HEK293 (cell line): ENCODE data around the gene ATXN7.

ENCODE experiments used
- EGR2 ChIP-seq: fragments of 450-650 bp; formaldehyde crosslinking; IDR thresholded peaks from 2 replicates; pipeline ENCODE4 v1.5.1; 2016; ENCODE audit warnings: low read depth, missing biosample characterization, missing genetic modification characterization
- GLIS1 ChIP-seq: fragments of 450-650 bp; formaldehyde crosslinking; IDR thresholded peaks from 2 replicates; pipeline ENCODE4 v1.5.1; 2016; ENCODE audit warnings: missing biosample characterization, missing genetic modification characterization
- GLIS2 ChIP-seq: fragments of 450-650 bp; formaldehyde crosslinking; IDR thresholded peaks from 2 replicates; pipeline ENCODE4 v1.5.1; 2016; ENCODE audit warnings: missing biosample characterization, missing genetic modification characterization
- HOXD13 ChIP-seq: sonication (generic); formaldehyde crosslinking; IDR thresholded peaks from 2 replicates; pipeline ENCODE4 v1.8.0; 2022; ENCODE audit warnings: missing genetic modification reagents, borderline replicate concordance
- KLF10 ChIP-seq: fragments of 450-650 bp; IDR thresholded peaks from 2 replicates; pipeline ENCODE4 v1.5.1; 2018; ENCODE audit warnings: missing biosample characterization, mild to moderate bottlenecking, missing genetic modification characterization
- KLF17 ChIP-seq: fragments of 450-650 bp; formaldehyde crosslinking; IDR thresholded peaks from 2 replicates; pipeline ENCODE4 v1.5.1; 2016; ENCODE audit warnings: missing biosample characterization, missing genetic modification characterization
- KLF7 ChIP-seq: fragments of 450-650 bp; formaldehyde crosslinking; IDR thresholded peaks from 2 replicates; pipeline ENCODE4 v1.5.1; 2016; ENCODE audit warnings: missing biosample characterization, missing genetic modification characterization, borderline replicate concordance
- KLF9 ChIP-seq: fragments of 450-650 bp; formaldehyde crosslinking; IDR thresholded peaks from 2 replicates; pipeline ENCODE4 v1.5.1; 2016; ENCODE audit warnings: missing biosample characterization, missing genetic modification characterization, low read depth
- PRDM1 ChIP-seq: fragments of 450-650 bp; formaldehyde crosslinking; IDR thresholded peaks from 2 replicates; pipeline ENCODE4; 2016; ENCODE audit warnings: missing biosample characterization, missing genetic modification characterization
- REPIN1 ChIP-seq: fragments of 450-650 bp; formaldehyde crosslinking; IDR thresholded peaks from 2 replicates; pipeline ENCODE4 v1.5.1; 2017; ENCODE audit warnings: missing biosample characterization, missing genetic modification characterization, low read depth
- SP2 ChIP-seq: fragments of 450-650 bp; formaldehyde crosslinking; IDR thresholded peaks from 2 replicates; pipeline ENCODE4 v1.5.1; 2016; ENCODE audit warnings: missing biosample characterization, missing genetic modification characterization
- SP3 ChIP-seq: fragments of 450-650 bp; formaldehyde crosslinking; IDR thresholded peaks from 2 replicates; pipeline ENCODE4 v1.5.1; 2016; ENCODE audit warnings: missing biosample characterization, missing genetic modification characterization
- TCF7L2 ChIP-seq: IDR thresholded peaks from 2 replicates; pipeline ENCODE4 v1.6.1; 2011; ENCODE audit warnings: low read depth, mild to moderate bottlenecking, inconsistent platforms, low read length, moderate library complexity, borderline replicate concordance
- ZBTB17 ChIP-seq: fragments of 450-650 bp; formaldehyde crosslinking; IDR thresholded peaks from 2 replicates; pipeline ENCODE4 v1.5.1; 2016; ENCODE audit warnings: missing biosample characterization, missing genetic modification characterization
- ZBTB26 ChIP-seq: fragments of 450-650 bp; formaldehyde crosslinking; optimal IDR thresholded peaks from 2 replicates; pipeline ENCODE3; 2016; ENCODE audit warnings: missing biosample characterization, mild to moderate bottlenecking, missing genetic modification characterization
- ZBTB6 ChIP-seq: fragments of 450-650 bp; formaldehyde crosslinking; IDR thresholded peaks from 2 replicates; pipeline ENCODE4 v1.5.1; 2017; ENCODE audit warnings: missing biosample characterization, missing genetic modification characterization
- ZBTB7A ChIP-seq: fragments of 450-650 bp; formaldehyde crosslinking; IDR thresholded peaks from 2 replicates; pipeline ENCODE4 v1.5.1; 2016; ENCODE audit warnings: low read depth, missing biosample characterization, missing genetic modification characterization
- ZFHX2 ChIP-seq: fragments of 450-650 bp; formaldehyde crosslinking; conservative IDR thresholded peaks from 2 replicates; pipeline ENCODE4 v1.5.1; 2016; ENCODE audit warnings: missing biosample characterization, missing genetic modification characterization
- ZNF112 ChIP-seq: fragments of 450-650 bp; formaldehyde crosslinking; IDR thresholded peaks from 2 replicates; pipeline ENCODE4 v1.5.0; 2017; ENCODE audit warnings: missing biosample characterization, missing genetic modification characterization
- ZNF146 ChIP-seq: fragments of 450-650 bp; formaldehyde crosslinking; IDR thresholded peaks from 2 replicates; pipeline ENCODE4 v1.5.1; 2016; ENCODE audit warnings: missing biosample characterization, missing genetic modification characterization
- ZNF341 ChIP-seq: fragments of 450-650 bp; formaldehyde crosslinking; IDR thresholded peaks from 2 replicates; pipeline ENCODE4; 2016; ENCODE audit warnings: low read depth, missing biosample characterization, missing genetic modification characterization
- ZNF423 ChIP-seq: fragments of 450-650 bp; formaldehyde crosslinking; IDR thresholded peaks from 2 replicates; pipeline ENCODE4 v1.5.1; 2016; ENCODE audit warnings: missing biosample characterization, missing genetic modification characterization
- ZNF776 ChIP-seq: fragments of 450-650 bp; formaldehyde crosslinking; IDR thresholded peaks from 2 replicates; pipeline ENCODE4 v1.5.0; 2017; ENCODE audit warnings: missing biosample characterization, missing genetic modification characterization, borderline replicate concordance
- ZXDB ChIP-seq: fragments of 450-650 bp; formaldehyde crosslinking; IDR thresholded peaks from 2 replicates; pipeline ENCODE4 v1.5.1; 2016; ENCODE audit warnings: missing biosample characterization, missing genetic modification characterization
- TF ChIP-seq, protein P1 (sequence below): fragments of 450-650 bp; formaldehyde crosslinking; IDR thresholded peaks from 2 replicates; pipeline ENCODE4 v1.5.1; 2016; ENCODE audit warnings: missing biosample characterization, missing genetic modification characterization

ATXN7 gene

DNA sequence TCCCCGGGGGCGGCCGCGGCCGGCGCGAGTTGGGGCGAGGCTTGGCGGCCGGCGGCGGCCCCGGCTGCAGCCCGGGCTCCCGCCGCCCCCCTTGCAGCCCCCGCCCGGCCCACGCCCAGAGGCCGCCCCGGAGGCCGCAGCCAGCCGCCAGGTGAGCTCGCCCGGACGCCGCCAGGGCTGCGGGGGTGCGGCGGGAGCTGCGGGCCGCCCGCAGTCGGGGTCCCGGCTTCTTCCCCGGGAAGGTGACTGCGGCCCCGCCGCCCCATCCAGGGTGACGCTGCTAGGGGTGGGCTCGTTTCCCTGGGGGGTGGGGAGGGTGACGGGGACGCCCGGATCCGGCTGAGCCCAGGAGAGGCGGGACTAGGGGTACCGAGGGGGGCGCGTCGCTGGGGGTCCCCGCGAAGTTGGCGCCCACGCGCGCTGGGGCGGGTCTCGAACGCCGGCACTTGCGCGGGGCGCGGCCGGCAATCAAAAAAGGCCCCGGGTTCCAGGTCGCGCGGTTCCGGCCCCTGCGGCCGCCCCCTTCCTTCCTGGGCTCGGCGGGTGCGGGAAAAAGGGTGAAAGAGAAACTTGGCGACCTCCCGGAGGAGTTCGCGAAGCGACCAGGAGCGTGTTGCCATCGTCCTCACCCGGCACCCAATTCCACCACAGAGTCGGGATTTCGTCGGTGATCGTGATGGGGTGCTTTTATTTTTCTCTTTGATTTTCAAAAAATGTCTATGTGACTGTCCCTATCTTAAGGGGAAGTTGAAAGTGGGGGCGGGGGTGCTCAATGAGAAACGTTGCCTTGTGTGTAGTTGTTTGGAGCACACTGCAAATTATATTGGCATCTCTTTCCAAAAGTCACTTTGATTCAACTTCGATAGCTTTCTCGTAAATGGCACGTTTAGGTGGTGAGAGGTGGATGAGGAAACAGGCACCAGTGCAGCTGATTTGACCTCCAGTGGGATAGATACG, 619 bp downstream of the ATXN7 start (continued):
- TF ChIP-seq ZBTB6 (tag by site-specific recombination), result no peak
- TF ChIP-seq KLF7 (tag by site-specific recombination), result no peak
- TF ChIP-seq ZNF112 (tag by site-specific recombination), result no peak
- peak; percentile 71 for TF ChIP-seq SP3 (tag by site-specific recombination)
- 0 out of 2 replicates have a peak, but pooled peaks have one; percentile 7 for TF ChIP-seq PRDM1 (tag by site-specific recombination)
- TF ChIP-seq, protein P1, sequence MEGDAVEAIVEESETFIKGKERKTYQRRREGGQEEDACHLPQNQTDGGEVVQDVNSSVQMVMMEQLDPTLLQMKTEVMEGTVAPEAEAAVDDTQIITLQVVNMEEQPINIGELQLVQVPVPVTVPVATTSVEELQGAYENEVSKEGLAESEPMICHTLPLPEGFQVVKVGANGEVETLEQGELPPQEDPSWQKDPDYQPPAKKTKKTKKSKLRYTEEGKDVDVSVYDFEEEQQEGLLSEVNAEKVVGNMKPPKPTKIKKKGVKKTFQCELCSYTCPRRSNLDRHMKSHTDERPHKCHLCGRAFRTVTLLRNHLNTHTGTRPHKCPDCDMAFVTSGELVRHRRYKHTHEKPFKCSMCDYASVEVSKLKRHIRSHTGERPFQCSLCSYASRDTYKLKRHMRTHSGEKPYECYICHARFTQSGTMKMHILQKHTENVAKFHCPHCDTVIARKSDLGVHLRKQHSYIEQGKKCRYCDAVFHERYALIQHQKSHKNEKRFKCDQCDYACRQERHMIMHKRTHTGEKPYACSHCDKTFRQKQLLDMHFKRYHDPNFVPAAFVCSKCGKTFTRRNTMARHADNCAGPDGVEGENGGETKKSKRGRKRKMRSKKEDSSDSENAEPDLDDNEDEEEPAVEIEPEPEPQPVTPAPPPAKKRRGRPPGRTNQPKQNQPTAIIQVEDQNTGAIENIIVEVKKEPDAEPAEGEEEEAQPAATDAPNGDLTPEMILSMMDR (tag by site-specific recombination), result no peak
- 0 out of 2 replicates have a peak, but pooled peaks have one; percentile 14 for TF ChIP-seq EGR2 (tag by site-specific recombination)
- no peak for TF ChIP-seq REPIN1 (tag by site-specific recombination)
- TF ChIP-seq ZBTB7A (tag by site-specific recombination), result no peak
- TF ChIP-seq ZNF341 (tag by site-specific recombination), result peak; percentile 52
- peak; percentile 80 for TF ChIP-seq GLIS1 (tag by site-specific recombination)
- TF ChIP-seq ZFHX2, result peak; percentile 55
- TF ChIP-seq ZBTB26 (tag by site-specific recombination), result peak; percentile 83
- no peak for TF ChIP-seq ZNF146 (tag by site-specific recombination)
- peak; percentile 33; the same call in 1 of the 2 replicates for TF ChIP-seq KLF9 (tag by site-specific recombination)
- TF ChIP-seq KLF10 (tag by site-specific recombination), result no peak
- no peak for TF ChIP-seq HOXD13 (CRISPR knock-in tag)
- peak; percentile 26 for TF ChIP-seq SP2 (tag by site-specific recombination)
- TF ChIP-seq ZBTB17 (tag by site-specific recombination), result 0 out of 2 replicates have a peak, but pooled peaks have one; percentile 21
- no peak for TF ChIP-seq KLF17 (tag by site-specific recombination)
- TF ChIP-seq ZNF776 (tag by site-specific recombination), result no peak
- no peak for TF ChIP-seq TCF7L2
- TF ChIP-seq ZNF423 (tag by site-specific recombination), result no peak
- peak; percentile 85 for TF ChIP-seq ZXDB (tag by site-specific recombination)
- TF ChIP-seq GLIS2, result peak; percentile 94
